ENCODE data around the gene NECAP2.
"Not testable (repeated sequence)": the region's sequence is repeated elsewhere in the genome, so short reads cannot be mapped to it uniquely, and the experiment has no call there.

The NECAP2 gene

GRCh38 chr1:16425125-16426025 is 15.1 kb upstream of the NECAP2 start:
- DNase-seq (ENCODE audit: low read depth in 2 of 2) = no peak

DNA sequence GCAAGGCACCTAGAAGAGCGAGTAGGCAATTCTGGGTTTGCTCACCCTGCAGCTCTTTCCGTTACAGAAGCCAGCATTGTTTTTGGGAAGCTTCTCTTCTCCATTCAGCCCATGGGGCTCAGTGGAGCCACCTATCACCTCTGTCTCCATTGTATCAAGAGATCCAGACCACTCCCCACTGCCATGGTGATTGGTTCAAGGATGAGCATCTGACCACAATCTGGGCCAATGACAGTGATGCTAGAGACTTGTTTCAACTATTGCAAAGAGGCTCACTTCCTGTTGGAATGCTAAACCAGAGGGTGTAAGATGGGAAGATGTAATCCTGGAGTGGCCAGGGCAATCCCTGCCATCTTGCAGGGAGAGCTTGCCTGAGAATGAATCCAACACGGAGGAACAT is 9.9 kb upstream of the NECAP2 start:
- no peak for DNase-seq (ENCODE audit: low read depth in 2 of 2)

DNA sequence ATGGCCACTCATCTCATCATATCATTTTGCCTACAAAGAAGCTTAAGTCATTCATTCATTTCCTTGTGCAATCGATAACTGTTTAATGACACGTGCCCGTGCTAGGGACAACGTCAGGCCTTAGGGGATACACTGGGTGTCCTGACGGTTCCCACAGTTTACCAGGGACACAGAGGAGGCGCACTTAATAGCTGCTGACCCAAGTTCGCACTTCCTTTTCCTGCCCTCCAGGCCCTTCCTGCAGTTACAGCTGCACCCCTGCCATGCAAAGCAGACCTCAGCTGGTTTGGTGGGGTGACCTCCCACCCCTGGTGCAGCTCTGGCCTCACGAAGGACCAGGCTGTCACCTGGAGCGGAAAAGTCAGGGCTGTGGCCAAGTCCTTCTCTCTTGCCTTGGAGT is 7.5 kb upstream of the NECAP2 start:
- no peak for DNase-seq (ENCODE audit: low read depth in 2 of 2)

GRCh38 chr1:16434007-16434406 is 6.5 kb upstream of the NECAP2 start:
- DNase-seq (ENCODE audit: low read depth in 2 of 2) = no peak

DNA sequence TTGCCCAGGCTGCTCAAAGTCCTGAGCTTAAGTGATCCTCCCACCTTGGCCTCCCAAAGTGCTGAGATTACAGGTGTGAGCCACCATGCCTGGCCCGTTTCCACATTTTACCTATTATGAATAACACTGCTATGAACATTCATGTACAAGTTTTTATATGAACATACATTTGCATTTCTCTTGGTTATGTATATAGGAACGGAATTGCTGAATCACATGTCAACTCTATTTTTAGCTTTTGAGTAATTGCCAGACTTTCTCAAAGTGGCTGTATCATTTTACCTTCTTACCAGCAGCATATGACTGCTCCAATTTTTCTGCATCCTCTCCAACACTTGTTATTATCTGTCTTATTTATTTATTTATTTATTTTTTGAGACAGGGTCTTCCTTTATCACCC is 6.0 kb upstream of the NECAP2 start:
- DNase-seq (ENCODE audit: low read depth in 2 of 2) = no peak

DNA sequence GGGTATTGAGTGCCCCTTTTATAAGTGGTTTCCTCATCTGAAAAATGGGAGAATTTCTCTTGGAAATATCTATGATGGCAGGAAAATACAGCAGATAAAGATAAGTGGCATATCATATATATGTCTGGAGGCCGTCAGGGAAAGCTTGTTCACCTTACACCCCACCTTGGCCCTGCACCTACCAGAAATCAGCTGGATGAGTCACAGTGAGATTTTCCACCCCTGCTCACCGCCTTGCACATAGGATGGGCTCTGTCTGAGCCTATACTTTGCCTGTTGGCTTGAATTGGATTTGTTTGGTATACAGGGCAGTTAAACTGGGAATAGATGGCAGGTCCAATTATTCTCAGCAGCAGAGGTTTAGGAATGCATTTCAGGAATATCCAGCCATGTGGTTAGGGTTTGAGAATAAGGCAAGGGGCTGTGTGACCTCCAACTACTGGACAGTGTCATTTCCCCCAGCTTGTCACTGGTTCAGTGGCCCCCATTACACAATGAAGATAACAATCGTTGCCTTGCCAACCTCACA is 3.5 kb upstream of the NECAP2 start, which contains the start of gene SPATA21:
Gene SPATA21 (minus strand): TSS at position 479 of the 529 bp plus-strand sequence. CDS start 6,053 bp downstream, outside the sequence.
- no peak for DNase-seq (ENCODE audit: low read depth in 2 of 2)

- no peak for DNase-seq (ENCODE audit: low read depth in 2 of 2)
Observed at GRCh38 chr1:16438516-16438915, 2.0 kb upstream of the NECAP2 start.

DNA sequence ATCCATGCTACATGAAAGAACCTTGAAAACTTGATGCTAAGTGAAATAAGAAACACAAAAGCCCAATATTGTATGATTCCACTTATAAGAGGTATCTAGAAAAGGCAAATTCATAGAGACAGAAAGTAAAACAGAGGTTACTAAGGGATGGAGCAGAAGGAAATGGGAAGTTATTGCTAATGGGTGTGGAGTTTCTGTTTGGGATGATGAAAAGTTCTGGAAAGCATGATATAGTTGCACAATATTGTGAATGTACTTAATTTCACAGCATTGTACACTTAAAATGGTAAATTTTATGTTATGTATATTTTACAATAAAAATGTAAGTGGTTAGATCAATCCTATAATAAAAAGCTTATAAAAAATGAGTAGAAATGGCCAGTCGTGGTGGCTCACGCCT is 1.6 kb upstream of the NECAP2 start:
- DNase-seq (ENCODE audit: low read depth in 2 of 2) = no peak

- DNase-seq (ENCODE audit: low read depth in 2 of 2) = no peak
Observed at GRCh38 chr1:16440131-16440469, 424 bp upstream of the NECAP2 start.

GRCh38 chr1:16441282-16441665 is 750 bp downstream of the NECAP2 start:
- no peak for DNase-seq (ENCODE audit: low read depth in 2 of 2)

GRCh38 chr1:16442265-16442664 is 1.7 kb downstream of the NECAP2 start:
- DNase-seq (ENCODE audit: low read depth in 2 of 2) = no peak

DNA sequence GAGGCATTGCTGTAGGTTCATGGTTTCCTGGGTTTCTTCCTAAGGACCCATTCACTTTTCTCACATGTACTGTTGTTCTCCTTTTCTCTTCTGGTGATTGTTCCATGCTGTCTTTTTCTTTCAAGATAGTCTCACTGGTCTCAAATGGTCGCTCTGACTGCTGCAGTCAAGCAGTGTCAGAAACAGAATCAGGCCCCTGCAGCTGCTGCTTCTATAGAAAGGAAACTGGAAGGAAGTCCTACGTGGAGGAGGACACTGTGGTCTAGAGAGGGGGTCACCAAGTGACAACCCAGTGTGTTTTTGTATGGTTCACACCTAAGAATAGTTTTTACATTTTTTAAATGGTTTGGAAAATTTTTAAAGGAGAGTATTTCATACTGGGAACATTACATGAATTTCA is 2.4 kb downstream of the NECAP2 start:
- no peak for DNase-seq (ENCODE audit: low read depth in 2 of 2)

- DNase-seq (ENCODE audit: low read depth in 2 of 2) = no peak
Observed at GRCh38 chr1:16443975-16444770, 3.6 kb downstream of the NECAP2 start.

DNA sequence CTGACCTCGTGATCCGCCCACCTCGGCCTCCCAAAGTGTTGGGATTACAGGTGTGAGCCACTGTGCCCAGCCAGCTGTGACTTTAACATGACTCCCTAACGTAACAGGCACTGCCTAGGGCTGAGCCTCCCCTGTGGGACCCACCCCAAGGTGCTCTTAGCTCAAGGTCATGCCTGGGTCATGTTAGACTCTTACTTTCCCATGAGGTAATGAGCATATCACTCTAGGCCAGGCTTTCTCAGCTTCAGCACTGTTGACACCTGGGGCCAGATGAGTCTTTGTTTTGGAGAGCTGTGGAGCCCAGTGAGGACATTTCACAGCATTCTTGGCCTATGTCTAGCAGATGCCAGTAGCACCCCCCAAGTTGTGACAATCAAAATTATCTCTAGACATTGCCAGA is 4.5 kb downstream of the NECAP2 start:
- no peak for DNase-seq (ENCODE audit: low read depth in 2 of 2)

DNA sequence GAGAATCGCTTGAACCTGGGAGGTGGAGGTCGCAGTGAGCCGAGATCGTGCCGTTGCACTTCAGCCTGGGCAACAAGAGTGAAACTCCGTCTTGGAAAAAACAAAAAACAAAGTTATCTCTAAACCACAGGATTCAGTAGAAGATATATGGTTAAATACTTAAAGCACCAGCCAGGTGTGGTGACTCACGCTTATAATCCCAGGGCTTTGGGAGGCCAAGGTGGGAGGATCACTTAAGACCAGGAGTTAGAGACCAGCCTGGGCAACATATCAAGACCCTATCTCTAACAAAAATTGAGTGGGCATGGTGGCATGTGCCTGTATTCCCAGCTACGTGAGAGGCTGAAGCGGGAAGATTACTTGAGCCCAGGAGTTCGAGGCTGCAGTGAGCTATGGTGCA is 5.6 kb downstream of the NECAP2 start:
- DNase-seq (ENCODE audit: low read depth in 2 of 2) = no peak

GRCh38 chr1:16447641-16448040 is 7.1 kb downstream of the NECAP2 start:
- no peak for DNase-seq (ENCODE audit: low read depth in 2 of 2)

DNA sequence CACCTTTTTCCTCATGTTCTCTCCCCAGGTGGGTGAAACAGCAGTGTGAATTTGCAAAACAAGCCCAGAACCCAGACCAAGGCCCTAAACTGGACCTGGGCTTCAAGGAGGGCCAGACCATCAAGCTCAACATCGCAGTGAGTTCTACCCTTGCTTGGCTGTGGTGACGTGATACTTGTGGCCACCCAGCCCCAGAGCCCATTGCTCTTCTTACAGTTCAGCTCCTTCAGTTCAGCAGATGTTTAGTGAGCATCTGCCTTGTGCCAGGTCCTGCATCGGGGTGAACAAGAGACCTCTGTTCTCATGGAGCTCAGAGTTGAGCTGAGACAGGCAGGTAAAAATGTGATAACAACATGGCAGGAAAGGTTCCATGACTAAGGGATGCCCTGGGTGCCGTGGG is 8.5 kb downstream of the NECAP2 start:
- DNase-seq (ENCODE audit: low read depth in 2 of 2) = no peak

DNA sequence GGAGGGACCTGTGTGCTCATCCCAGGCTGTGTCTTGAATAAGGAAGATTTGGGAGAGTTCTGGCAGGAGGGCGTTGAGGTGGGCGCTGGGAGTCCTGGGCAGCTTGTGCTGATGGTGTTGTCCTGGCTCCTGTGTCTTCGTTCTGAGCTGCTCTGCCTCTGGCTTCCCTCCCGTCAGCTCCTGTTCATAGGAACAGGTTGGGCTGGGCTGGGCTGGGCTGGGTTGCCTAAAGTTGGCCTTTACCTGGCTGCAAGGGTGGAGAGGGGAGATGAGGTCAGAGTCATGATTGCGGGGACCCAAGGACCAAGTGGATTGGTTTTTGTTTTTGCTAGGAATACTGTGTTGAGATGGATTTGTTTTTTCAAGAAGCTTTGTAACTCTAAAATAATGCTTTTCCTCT is 9.1 kb downstream of the NECAP2 start:
- no peak for DNase-seq (ENCODE audit: low read depth in 2 of 2)

- DNase-seq (ENCODE audit: low read depth in 2 of 2) = no peak
Observed at GRCh38 chr1:16450863-16451481, 10.4 kb downstream of the NECAP2 start.

DNA sequence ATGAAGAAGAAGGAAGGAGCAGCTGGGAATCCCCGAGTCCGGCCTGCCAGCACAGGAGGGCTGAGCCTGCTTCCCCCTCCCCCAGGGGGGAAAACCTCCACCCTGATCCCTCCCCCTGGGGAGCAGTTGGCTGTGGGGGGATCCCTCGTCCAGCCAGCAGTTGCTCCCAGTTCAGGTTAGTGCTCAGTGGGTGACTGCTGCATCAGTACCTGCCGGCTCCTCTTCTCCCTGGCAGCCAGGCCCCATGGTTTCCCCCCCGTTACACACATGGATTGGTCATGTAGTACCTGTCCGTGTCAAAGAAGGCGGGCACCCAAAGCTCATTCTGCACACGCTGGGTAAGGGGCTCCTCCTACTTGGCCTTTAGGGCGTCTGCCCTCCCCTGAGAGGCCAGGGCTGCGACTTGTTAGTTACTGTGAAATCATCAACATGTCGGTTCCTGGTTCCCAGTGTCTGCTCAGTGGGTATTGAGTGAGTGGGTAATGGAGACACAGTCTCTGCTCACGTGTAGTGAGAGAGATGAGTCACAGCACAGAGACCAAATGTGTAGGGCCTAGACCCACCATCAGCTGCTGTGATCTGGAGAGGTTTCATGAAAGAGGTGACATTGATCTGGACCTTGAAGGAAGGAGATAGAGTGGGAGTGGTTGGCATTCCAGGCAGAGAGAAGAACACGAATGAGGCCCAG is 11.5 kb downstream of the NECAP2 start:
- DNase-seq (ENCODE audit: low read depth in 2 of 2) = no peak

GRCh38 chr1:16454909-16455308 is 14.4 kb downstream of the NECAP2 start:
- not testable (repeated sequence) for DNase-seq (ENCODE audit: low read depth in 2 of 2)

DNA sequence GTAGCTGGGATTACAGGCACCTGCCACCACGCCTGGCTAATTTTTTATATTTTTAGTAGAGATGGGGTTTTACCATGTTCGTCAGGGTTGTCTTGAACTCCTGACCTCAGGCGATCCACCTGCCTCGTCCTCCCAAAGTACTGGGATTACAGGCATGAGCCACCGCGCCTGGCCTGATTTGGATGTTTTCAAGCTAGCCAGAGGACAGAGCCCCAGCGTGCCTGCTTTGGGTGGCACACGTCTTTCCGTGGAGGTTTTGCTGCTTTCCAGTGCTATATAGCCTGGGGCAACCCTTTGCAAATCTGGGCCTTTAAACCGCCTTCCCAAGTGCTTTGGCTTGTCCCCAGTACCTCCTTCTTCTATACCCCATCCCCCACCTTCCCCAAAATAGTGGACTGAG is 15.6 kb downstream of the NECAP2 start:
- not testable (repeated sequence) for DNase-seq (ENCODE audit: low read depth in 2 of 2)
